ENCODE results near the gene LRRC32.

LRRC32 gene

GRCh38 chr11:76640501-76640900 is 30.0 kb downstream of the LRRC32 start:
- Histone ChIP-seq H3K4me1 (ENCODE audit: control insufficient read depth, insufficient read depth, low read length) (peaks cover 17% of the 10 kb centered on the region), H3K9ac (ENCODE audit: low read length) (no peak overlapping the region), H3K4me3 (ENCODE audit: low read length) (no peak overlapping the region), H3K9me3 (ENCODE audit: control insufficient read depth, low read length) (no peaks in the 10 kb centered on the region), H3K27me3 (replicated peaks; ENCODE audit: control insufficient read depth, insufficient read depth, low read length) (no peaks in the 10 kb centered on the region), H3K36me3 (ENCODE audit: control insufficient read depth, insufficient read depth, low read length, severe bottlenecking) (no peaks in the 10 kb centered on the region)
- no peak for DNase-seq (ENCODE audit: low read depth)

- Histone ChIP-seq H3K9me3 (ENCODE audit: control insufficient read depth, low read length) (no peaks in the 10 kb centered on the region), H3K4me3 (ENCODE audit: low read length) (no peak overlapping the region), H3K36me3 (ENCODE audit: control insufficient read depth, insufficient read depth, low read length, severe bottlenecking) (no peaks in the 10 kb centered on the region), H3K27me3 (replicated peaks; ENCODE audit: control insufficient read depth, insufficient read depth, low read length) (no peaks in the 10 kb centered on the region), H3K9ac (ENCODE audit: low read length) (no peak overlapping the region), H3K4me1 (ENCODE audit: control insufficient read depth, insufficient read depth, low read length) (peaks cover 9% of the 10 kb centered on the region)
- no peak for DNase-seq (ENCODE audit: low read depth)
Observed at GRCh38 chr11:76639621-76640020, 30.9 kb downstream of the LRRC32 start.

- no peaks in the 10 kb centered on the region for H3K27me3 ChIP-seq (replicated peaks; ENCODE audit: control insufficient read depth, insufficient read depth, low read length)
- no peak for DNase-seq (ENCODE audit: low read depth)
- no peaks in the 10 kb centered on the region for H3K36me3 ChIP-seq (ENCODE audit: control insufficient read depth, insufficient read depth, low read length, severe bottlenecking)
- no peaks in the 10 kb centered on the region for H3K9me3 ChIP-seq (ENCODE audit: control insufficient read depth, low read length)
- no peak overlapping the region for H3K4me3 ChIP-seq (ENCODE audit: low read length)
- no peak overlapping the region for H3K9ac ChIP-seq (ENCODE audit: low read length)
- H3K4me1 ChIP-seq (ENCODE audit: control insufficient read depth, insufficient read depth, low read length) = peaks cover 6% of the 10 kb centered on the region
Observed at GRCh38 chr11:76638270-76639197, 32.0 kb downstream of the LRRC32 start.

- H3K36me3 ChIP-seq (ENCODE audit: control insufficient read depth, insufficient read depth, low read length, severe bottlenecking) = no peaks in the 10 kb centered on the region
- DNase-seq (ENCODE audit: low read depth) = no peak
- no peaks in the 10 kb centered on the region for H3K27me3 ChIP-seq (replicated peaks; ENCODE audit: control insufficient read depth, insufficient read depth, low read length)
- H3K9ac ChIP-seq (ENCODE audit: low read length) = no peak overlapping the region
- peaks cover 6% of the 10 kb centered on the region for H3K4me1 ChIP-seq (ENCODE audit: control insufficient read depth, insufficient read depth, low read length)
- H3K4me3 ChIP-seq (ENCODE audit: low read length) = no peak overlapping the region
- H3K9me3 ChIP-seq (ENCODE audit: control insufficient read depth, low read length) = no peaks in the 10 kb centered on the region
Observed at GRCh38 chr11:76637491-76638269, 32.9 kb downstream of the LRRC32 start.

GRCh38 chr11:76636826-76637460 is 33.6 kb downstream of the LRRC32 start:
- no peak for DNase-seq (ENCODE audit: low read depth)
- Histone ChIP-seq H3K4me1 (ENCODE audit: control insufficient read depth, insufficient read depth, low read length) (peaks cover 6% of the 10 kb centered on the region), H3K27me3 (replicated peaks; ENCODE audit: control insufficient read depth, insufficient read depth, low read length) (no peaks in the 10 kb centered on the region)

GRCh38 chr11:76635991-76636738 is 34.4 kb downstream of the LRRC32 start:
- no peaks in the 10 kb centered on the region for H3K36me3 ChIP-seq (ENCODE audit: control insufficient read depth, insufficient read depth, low read length, severe bottlenecking)
- H3K9me3 ChIP-seq (ENCODE audit: control insufficient read depth, low read length) = no peaks in the 10 kb centered on the region
- H3K4me3 ChIP-seq (ENCODE audit: low read length) = no peak overlapping the region
- H3K4me1 ChIP-seq (ENCODE audit: control insufficient read depth, insufficient read depth, low read length) = peaks cover 6% of the 10 kb centered on the region
- DNase-seq (ENCODE audit: low read depth) = no peak
- no peak overlapping the region for H3K9ac ChIP-seq (ENCODE audit: low read length)
- H3K27me3 ChIP-seq (replicated peaks; ENCODE audit: control insufficient read depth, insufficient read depth, low read length) = no peaks in the 10 kb centered on the region

More at GRCh38 chr11:76636826-76637460, 33.6 kb downstream of the LRRC32 start:
- no peak overlapping the region for H3K9ac ChIP-seq (ENCODE audit: low read length)
- no peaks in the 10 kb centered on the region for H3K36me3 ChIP-seq (ENCODE audit: control insufficient read depth, insufficient read depth, low read length, severe bottlenecking)
- H3K9me3 ChIP-seq (ENCODE audit: control insufficient read depth, low read length) = no peaks in the 10 kb centered on the region
- no peak overlapping the region for H3K4me3 ChIP-seq (ENCODE audit: low read length)

GRCh38 chr11:76634886-76635285 is 35.7 kb downstream of the LRRC32 start:
- Histone ChIP-seq H3K9me3 (ENCODE audit: control insufficient read depth, low read length) (no peaks in the 10 kb centered on the region), H3K9ac (ENCODE audit: low read length) (no peak overlapping the region), H3K4me3 (ENCODE audit: low read length) (no peak overlapping the region), H3K27me3 (replicated peaks; ENCODE audit: control insufficient read depth, insufficient read depth, low read length) (no peaks in the 10 kb centered on the region), H3K36me3 (ENCODE audit: control insufficient read depth, insufficient read depth, low read length, severe bottlenecking) (no peaks in the 10 kb centered on the region), H3K4me1 (ENCODE audit: control insufficient read depth, insufficient read depth, low read length) (peaks cover 15% of the 10 kb centered on the region)
- DNase-seq (ENCODE audit: low read depth) = no peak

GRCh38 chr11:76632492-76632891 is 38.1 kb downstream of the LRRC32 start:
- H3K9ac ChIP-seq (ENCODE audit: low read length) = no peak overlapping the region
- peaks cover 24% of the 10 kb centered on the region for H3K4me1 ChIP-seq (ENCODE audit: control insufficient read depth, insufficient read depth, low read length)
- no peak for DNase-seq (ENCODE audit: low read depth)
- H3K36me3 ChIP-seq (ENCODE audit: control insufficient read depth, insufficient read depth, low read length, severe bottlenecking) = no peaks in the 10 kb centered on the region
- H3K9me3 ChIP-seq (ENCODE audit: control insufficient read depth, low read length) = no peaks in the 10 kb centered on the region
- no peaks in the 10 kb centered on the region for H3K27me3 ChIP-seq (replicated peaks; ENCODE audit: control insufficient read depth, insufficient read depth, low read length)
- H3K4me3 ChIP-seq (ENCODE audit: low read length) = no peak overlapping the region

GRCh38 chr11:76631566-76632308 is 38.8 kb downstream of the LRRC32 start:
- H3K27me3 ChIP-seq (replicated peaks; ENCODE audit: control insufficient read depth, insufficient read depth, low read length) = no peaks in the 10 kb centered on the region
- H3K36me3 ChIP-seq (ENCODE audit: control insufficient read depth, insufficient read depth, low read length, severe bottlenecking) = no peaks in the 10 kb centered on the region
- no peak overlapping the region for H3K9ac ChIP-seq (ENCODE audit: low read length)
- no peaks in the 10 kb centered on the region for H3K9me3 ChIP-seq (ENCODE audit: control insufficient read depth, low read length)
- DNase-seq (ENCODE audit: low read depth) = no peak
- H3K4me3 ChIP-seq (ENCODE audit: low read length) = no peak overlapping the region
- H3K4me1 ChIP-seq (ENCODE audit: control insufficient read depth, insufficient read depth, low read length) = peaks cover 29% of the 10 kb centered on the region

GRCh38 chr11:76630600-76631281 is 39.8 kb downstream of the LRRC32 start:
- DNase-seq (ENCODE audit: low read depth) = no peak
- Histone ChIP-seq H3K27me3 (replicated peaks; ENCODE audit: control insufficient read depth, insufficient read depth, low read length) (no peaks in the 10 kb centered on the region), H3K4me1 (ENCODE audit: control insufficient read depth, insufficient read depth, low read length) (peaks cover 30% of the 10 kb centered on the region), H3K9me3 (ENCODE audit: control insufficient read depth, low read length) (peaks cover 2% of the 10 kb centered on the region), H3K9ac (ENCODE audit: low read length) (peak overlapping the region; percentile 52), H3K36me3 (ENCODE audit: control insufficient read depth, insufficient read depth, low read length, severe bottlenecking) (no peaks in the 10 kb centered on the region), H3K4me3 (ENCODE audit: low read length) (peak overlapping the region; percentile 32)

All from adipocyte (in vitro differentiated cells).